ENCODE measurements around the gene HSD17B1.

DNA sequence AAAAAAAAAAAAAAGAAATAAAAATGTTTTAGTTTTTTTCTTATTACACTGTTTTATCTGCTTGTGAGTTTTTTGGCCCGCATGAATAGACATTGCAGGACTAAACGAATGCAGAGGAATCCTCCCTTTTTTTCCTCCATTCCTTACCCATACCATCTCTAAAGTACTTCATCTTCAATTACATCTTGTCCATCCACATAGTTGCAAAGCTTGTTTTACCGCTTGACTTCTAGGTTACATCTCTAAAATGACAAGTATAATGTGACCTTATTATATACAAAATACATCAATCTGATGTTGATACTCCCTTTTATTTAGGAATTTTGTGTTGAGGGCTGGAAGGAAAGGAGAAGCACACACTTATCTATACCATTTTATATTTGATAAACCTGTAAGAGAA, 43.7 kb downstream of the HSD17B1 start:
- TF ChIP-seq EZH2 (IDR thresholded peaks at IDR 0.05; ENCODE audit: low read depth): no peak
- TF ChIP-seq, protein P1, sequence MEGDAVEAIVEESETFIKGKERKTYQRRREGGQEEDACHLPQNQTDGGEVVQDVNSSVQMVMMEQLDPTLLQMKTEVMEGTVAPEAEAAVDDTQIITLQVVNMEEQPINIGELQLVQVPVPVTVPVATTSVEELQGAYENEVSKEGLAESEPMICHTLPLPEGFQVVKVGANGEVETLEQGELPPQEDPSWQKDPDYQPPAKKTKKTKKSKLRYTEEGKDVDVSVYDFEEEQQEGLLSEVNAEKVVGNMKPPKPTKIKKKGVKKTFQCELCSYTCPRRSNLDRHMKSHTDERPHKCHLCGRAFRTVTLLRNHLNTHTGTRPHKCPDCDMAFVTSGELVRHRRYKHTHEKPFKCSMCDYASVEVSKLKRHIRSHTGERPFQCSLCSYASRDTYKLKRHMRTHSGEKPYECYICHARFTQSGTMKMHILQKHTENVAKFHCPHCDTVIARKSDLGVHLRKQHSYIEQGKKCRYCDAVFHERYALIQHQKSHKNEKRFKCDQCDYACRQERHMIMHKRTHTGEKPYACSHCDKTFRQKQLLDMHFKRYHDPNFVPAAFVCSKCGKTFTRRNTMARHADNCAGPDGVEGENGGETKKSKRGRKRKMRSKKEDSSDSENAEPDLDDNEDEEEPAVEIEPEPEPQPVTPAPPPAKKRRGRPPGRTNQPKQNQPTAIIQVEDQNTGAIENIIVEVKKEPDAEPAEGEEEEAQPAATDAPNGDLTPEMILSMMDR (conservative IDR thresholded peaks at IDR 0.05): no peak
